GM13976 (cell line): ENCODE data around the gene TPD52L2.
"Not testable (repeated sequence)": the region's sequence is repeated elsewhere in the genome, so short reads cannot be mapped to it uniquely, and the experiment has no call there.

Experiments used
- DNase-seq: peaks from one replicate; pipeline ENCODE4 v3.0.0; 2012; ENCODE audit warnings: low spot score
- CTCF ChIP-seq: IDR thresholded peaks from 2 replicates; pipeline ENCODE4 v1.5.1; 2012; ENCODE audit warnings: borderline replicate concordance, mild to moderate bottlenecking; ENCODE audit not compliant: insufficient read depth; ENCODE audit errors: extremely low read depth, missing control alignments, control extremely low read depth
- in situ Hi-C: fragments of 300-500 bp; cut with MboI; formaldehyde crosslinking; loops from one replicate; pipeline ENCODE4 v1.12.0; 2022; ENCODE audit warnings: low sequenced_read_pairs, mixed read lengths, inconsistent platforms; ENCODE audit not compliant: unreplicated experiment

The TPD52L2 gene

GRCh38 chr20:63868264-63868663, 3.2 kb downstream of the TPD52L2 start:
- in situ Hi-C loops: loop anchor here (25.0 kb wide), 1 partner anchor 331 kb away; the partner anchor contains the start of genes PTK6 and SRMS
- no peak for DNase-seq
- TF ChIP-seq CTCF: no peak

DNA sequence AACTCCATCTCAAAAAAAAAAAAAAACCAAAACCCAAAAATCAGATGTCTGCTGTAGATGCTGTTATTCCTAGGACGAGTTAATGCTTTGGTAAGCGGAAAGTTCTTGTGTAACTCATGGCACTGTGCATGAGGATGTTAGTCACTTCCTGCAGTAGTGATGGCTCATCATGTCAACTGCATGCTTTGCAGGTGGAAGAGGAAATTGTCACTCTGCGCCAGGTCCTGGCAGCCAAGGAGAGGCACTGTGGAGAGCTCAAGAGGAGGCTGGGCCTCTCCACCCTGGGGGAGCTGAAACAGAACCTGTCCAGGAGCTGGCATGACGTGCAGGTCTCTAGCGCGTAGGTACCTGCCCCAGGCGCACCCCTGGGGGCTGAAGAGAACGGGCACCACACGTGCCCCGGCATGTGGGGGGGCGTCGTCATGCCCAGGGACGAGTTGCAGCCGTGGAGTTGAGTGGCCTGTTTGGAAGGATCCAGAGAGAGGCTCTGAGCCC, 8.5 kb downstream of the TPD52L2 start:
- TF ChIP-seq CTCF: no peak
- in situ Hi-C loops: loop anchor here (25.0 kb wide), 1 partner anchor 336 kb away; the partner anchor contains the start of genes PTK6 and SRMS
- DNase-seq: no peak

GRCh38 chr20:63874241-63874640, 9.2 kb downstream of the TPD52L2 start:
- in situ Hi-C loops: loop anchor here (25.0 kb wide), 1 partner anchor 337 kb away; the partner anchor contains the start of genes PTK6 and SRMS
- not testable (repeated sequence) for DNase-seq

GRCh38 chr20:63876489-63877036, 11.5 kb downstream of the TPD52L2 start:
- TF ChIP-seq CTCF: no peak
- in situ Hi-C loops: no loop called here
- no peak for DNase-seq

GRCh38 chr20:63877755-63878470, 12.8 kb downstream of the TPD52L2 start:
- in situ Hi-C loops: no loop called here
- no peak for TF ChIP-seq CTCF
- no peak for DNase-seq

DNA sequence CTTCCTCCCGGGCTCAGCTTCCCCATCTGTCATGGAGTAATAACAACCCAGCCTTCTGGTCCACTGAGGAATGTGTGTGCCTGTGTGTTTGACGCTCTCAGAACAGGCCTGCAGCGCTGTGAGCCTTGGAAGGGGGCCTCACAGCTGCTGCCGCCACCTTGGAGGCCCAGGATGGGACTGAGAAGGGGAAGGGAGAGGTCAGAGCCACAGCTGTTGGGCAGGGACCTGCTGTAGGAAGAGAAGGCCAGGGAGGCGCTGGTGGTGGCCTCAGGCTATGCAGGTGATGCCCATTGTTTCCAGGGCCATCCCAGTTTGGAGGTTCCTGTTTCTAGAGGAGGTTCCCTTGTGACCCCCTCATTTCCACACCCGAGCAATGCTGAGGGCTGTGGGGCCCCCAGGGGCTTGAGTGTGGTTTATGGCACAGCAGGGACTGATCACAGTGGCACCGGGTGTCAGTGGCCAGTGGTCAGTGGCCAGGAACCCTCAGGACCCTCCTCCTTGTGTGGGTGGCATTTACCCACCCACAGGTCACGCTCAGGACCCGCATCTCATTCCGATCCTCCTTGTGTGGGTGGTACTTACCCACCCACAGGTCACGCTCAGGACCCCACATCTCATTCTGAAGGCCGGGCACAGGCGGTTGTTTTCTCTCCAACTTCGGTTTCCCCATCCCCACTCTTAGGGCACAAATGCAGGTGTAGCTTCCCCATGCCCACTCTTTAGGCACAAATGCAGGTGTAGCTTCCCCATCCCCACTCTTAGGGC, 14.0 kb downstream of the TPD52L2 start:
- TF ChIP-seq CTCF: no peak
- no peak for DNase-seq
- in situ Hi-C loops: no loop called here

- DNase-seq, in situ Hi-C loops: not testable (repeated sequence)
These were observed 15.8 kb downstream of the TPD52L2 start for GRCh38 chr20:63880901-63881300.
